ENCODE data around the gene MAGI2. TPM values are rescaled to one million over a fixed set of nuclear protein-coding genes. Genes with fewer than 3 reads are reported as not detected.

The MAGI2 gene
- total RNA-seq, 2 donors from 2014 or later: 3.9 to 10.5 TPM

- ATAC-seq: no peak
- WGBS, 2 donors: 23 to 42% methylated on average over 1 of the region's 1 CpG
Observed at GRCh38 chr7:78121888-78122287, 1331.6 kb downstream of the MAGI2 start.

GRCh38 chr7:78118470-78118869 lies 1335.0 kb downstream of the MAGI2 start:
- no peaks in the 10 kb centered on the region for H3K36me3 ChIP-seq (replicated peaks in 1 of 2; ENCODE audit: insufficient read depth in 1 of 2, low read depth in 2 of 2)
- no peaks in the 10 kb centered on the region for H3K4me1 ChIP-seq
- no peak overlapping the region for H3K4me3 ChIP-seq
- intact Hi-C loops (cut with DNase I): no loop called here
- no peaks in the 10 kb centered on the region for H3K27me3 ChIP-seq
- H3K27ac ChIP-seq: no peak overlapping the region
- no peaks in the 10 kb centered on the region for H3K9me3 ChIP-seq
- ATAC-seq (no peak), DNase-seq (no peak)
- TF ChIP-seq CTCF (IDR thresholded peaks at IDR 0.05) (no peak), POLR2A (IDR thresholded peaks at IDR 0.05) (no peak)
- WGBS, 2 donors: 56 to 63% methylated on average over 3 of the region's 3 CpGs

More at GRCh38 chr7:78121888-78122287, 1331.6 kb downstream of the MAGI2 start:
- no peak overlapping the region for H3K4me3 ChIP-seq
- TF ChIP-seq POLR2A (IDR thresholded peaks at IDR 0.05): no peak
- no peak for TF ChIP-seq CTCF (IDR thresholded peaks at IDR 0.05)
- H3K36me3 ChIP-seq (replicated peaks in 1 of 2; ENCODE audit: insufficient read depth in 1 of 2, low read depth in 2 of 2): no peaks in the 10 kb centered on the region
- DNase-seq: no peak
- no peaks in the 10 kb centered on the region for H3K4me1 ChIP-seq
- no peaks in the 10 kb centered on the region for H3K27me3 ChIP-seq
- no peak overlapping the region for H3K27ac ChIP-seq
- H3K9me3 ChIP-seq: no peaks in the 10 kb centered on the region
- intact Hi-C loops (cut with DNase I): no loop called here

- no peaks in the 10 kb centered on the region for H3K4me1 ChIP-seq
- intact Hi-C loops (cut with DNase I): no loop called here
- TF ChIP-seq CTCF (IDR thresholded peaks at IDR 0.05) (no peak), POLR2A (IDR thresholded peaks at IDR 0.05) (no peak)
- H3K27me3 ChIP-seq: no peaks in the 10 kb centered on the region
- no peaks in the 10 kb centered on the region for H3K36me3 ChIP-seq (replicated peaks in 1 of 2; ENCODE audit: insufficient read depth in 1 of 2, low read depth in 2 of 2)
- no peaks in the 10 kb centered on the region for H3K9me3 ChIP-seq
- H3K4me3 ChIP-seq: no peak overlapping the region
- DNase-seq: no peak
- no peak for ATAC-seq
- no peak overlapping the region for H3K27ac ChIP-seq
Observed at GRCh38 chr7:78115876-78116275, 1337.6 kb downstream of the MAGI2 start.

GRCh38 chr7:78114993-78115392 lies 1338.5 kb downstream of the MAGI2 start:
- intact Hi-C loops (cut with DNase I): no loop called here
- Histone ChIP-seq H3K4me3 (no peak overlapping the region), H3K27me3 (no peaks in the 10 kb centered on the region), H3K4me1 (no peaks in the 10 kb centered on the region), H3K9me3 (no peaks in the 10 kb centered on the region), H3K27ac (no peak overlapping the region), H3K36me3 (replicated peaks in 1 of 2; ENCODE audit: insufficient read depth in 1 of 2, low read depth in 2 of 2) (no peaks in the 10 kb centered on the region)
- no peak for ATAC-seq
- 88 to 100% methylated on average over 1 of the region's 1 CpG for WGBS, 2 donors
- TF ChIP-seq POLR2A (IDR thresholded peaks at IDR 0.05) (no peak), CTCF (IDR thresholded peaks at IDR 0.05) (no peak)
- no peak for DNase-seq

GRCh38 chr7:78112488-78112887 lies 1341.0 kb downstream of the MAGI2 start:
- 81 to 90% methylated on average over 5 of the region's 5 CpGs for WGBS, 2 donors
- Histone ChIP-seq H3K9me3 (no peaks in the 10 kb centered on the region), H3K4me1 (no peaks in the 10 kb centered on the region), H3K27ac (no peak overlapping the region), H3K36me3 (replicated peaks in 1 of 2; ENCODE audit: insufficient read depth in 1 of 2, low read depth in 2 of 2) (no peaks in the 10 kb centered on the region), H3K27me3 (no peaks in the 10 kb centered on the region), H3K4me3 (no peak overlapping the region)
- ATAC-seq (no peak), DNase-seq (no peak)
- TF ChIP-seq POLR2A (IDR thresholded peaks at IDR 0.05): no peak
- no peak for TF ChIP-seq CTCF (IDR thresholded peaks at IDR 0.05)
- intact Hi-C loops (cut with DNase I): no loop called here

Data from body of pancreas (tissue), 4 donors.